ENCODE data around the gene MS4A10.

Gene MS4A10

GRCh38 chr11:60769273-60769672, 15.9 kb upstream of the MS4A10 start:
- TF ChIP-seq CTCF (IDR thresholded peaks at IDR 0.05): no peak

- no peak for TF ChIP-seq CTCF (IDR thresholded peaks at IDR 0.05)
These were observed 15.3 kb upstream of the MS4A10 start for GRCh38 chr11:60769811-60770210.

GRCh38 chr11:60771146-60771545, 14.0 kb upstream of the MS4A10 start:
- TF ChIP-seq CTCF (IDR thresholded peaks at IDR 0.05): no peak

GRCh38 chr11:60771879-60772525, 13.1 kb upstream of the MS4A10 start:
- no peak for TF ChIP-seq CTCF (IDR thresholded peaks at IDR 0.05)

- TF ChIP-seq CTCF (IDR thresholded peaks at IDR 0.05): no peak
These were observed 12.5 kb upstream of the MS4A10 start for GRCh38 chr11:60772666-60773065.

GRCh38 chr11:60774726-60775125, 10.4 kb upstream of the MS4A10 start:
- TF ChIP-seq CTCF (IDR thresholded peaks at IDR 0.05): no peak

GRCh38 chr11:60775420-60775961, 9.6 kb upstream of the MS4A10 start:
- peak; percentile 89 for TF ChIP-seq CTCF (IDR thresholded peaks at IDR 0.05)

- TF ChIP-seq CTCF (IDR thresholded peaks at IDR 0.05): no peak
These were observed 9.0 kb upstream of the MS4A10 start for GRCh38 chr11:60776167-60776566.
